Pancreas (tissue), 10 donors: ENCODE results near the gene GOLGA8B. TPM values are rescaled to one million over a fixed set of nuclear protein-coding genes. Genes with fewer than 3 reads are reported as not detected.
"Not testable (repeated sequence)": the region's sequence is repeated elsewhere in the genome, so short reads cannot be mapped to it uniquely, and the experiment has no call there.

ENCODE experiments used
- ATAC-seq, 4 donors: fragments of 200-7000 bp; cut with Tn5 transposase; one replicate each; pipeline versions ENCODE4 v1.8.0 to v1.9.1; 2020; ENCODE audit warnings: mild to moderate bottlenecking in 4 of 4, moderate library complexity in 4 of 4
- DNase-seq, 6 donors: peaks; one replicate each; pipeline ENCODE4 v3.0.0-alpha.2; 2020
- FAIRE-seq: peaks from 2 replicates; lab custom pipeline; 2012; peaks lifted over from hg19 to GRCh38; lab: Jason Lieb, UNC
- H3K27ac ChIP-seq, 4 donors: fragments of 200-600 bp; sonication (generic); 1 replicate in 3 of 4; 2 replicates in 1 of 4; pipeline versions ENCODE4 v1.5.0 to v1.8.0; 2020
- H3K27me3 ChIP-seq, 4 donors: fragments of 200-600 bp; one replicate each; pipeline ENCODE4 v1.8.0; 2021
- H3K36me3 ChIP-seq, 3 donors: fragments of 200-600 bp; sonication (generic) in 1 of 3; one replicate each; pipeline versions ENCODE4 v1.5.0 to v1.8.0; 2020 to 2021
- H3K4me1 ChIP-seq, 3 donors: fragments of 200-600 bp; one replicate each; pipeline ENCODE4 v1.8.0; 2021
- H3K4me3 ChIP-seq, 4 donors: fragments of 200-600 bp; sonication (generic) in 2 of 4; one replicate each; pipeline versions ENCODE4 v1.5.0 to v1.8.0; 2020 to 2021
- H3K9me3 ChIP-seq, 4 donors: fragments of 200-600 bp; one replicate each; pipeline ENCODE4 v1.8.0; 2021
- WGBS, 2 donors: extraction: QIAGEN DNeasy Blood & Tissue Kit; methylation state at CpG; one replicate each; pipeline ENCODE4 v1.1.7; 2013; 5-methylcytosine and 5-hydroxymethylcytosine counted together
- intact Hi-C, 3 donors: fragments of 100-400 bp; cut with DNase I; formaldehyde crosslinking; loops; one replicate each; pipeline versions ENCODE4 v1.11.1 to v1.14.2; 2022
- polyA plus RNA-seq, 2 donors: library from polyadenylated mRNA; stranded (reverse); fragments of 200-250 nt; gene quantifications; one replicate each; pipeline ENCODE4 v1.2.3, GENCODE V29; 2013
- total RNA-seq, 6 donors: library from RNA; stranded (reverse); fragmentation: NEBNext Ultra II Directional in 4 of 6; extraction: Animal tissue kit (Norgen Biotek cat#: 25700) in 4 of 6; gene quantifications; one replicate each; pipeline versions ENCODE4 v1.2.1 to v1.2.4, GENCODE V29; 2021 to 2023
- TF ChIP-seq, protein P1 (sequence below), 4 donors: fragments of 200-600 bp; sonication (generic) in 3 of 4; IDR thresholded peaks; one replicate each; pipeline versions ENCODE4 v1.5.0 to v1.8.0; 2021; ENCODE audit warnings: antibody characterized with exemption in 4 of 4
- donor health status: healthy with polysubstance abuse.
- donor health status: DM: no; HTN: no; CAD: no; lungs with moderate emphysema.
- donor health status: DM: no; HTN: no; CAD: no.
- donor health status: control.
- donor health status: control.
- donor health status: Bipolar disorder and iron deficiency.
- donor health status: DM: yes; HTN: yes; CAD: no.
- donor health status: DM: no; HTN: no; CAD: no.
- donor health status: DM: no; HTN: no; CAD: no.
- donor health status: DM: yes; HTN: yes; CAD: no.

Gene GOLGA8B
- total and polyA plus RNA-seq, 8 donors: 77.7 to 529 (median 130) TPM

DNA sequence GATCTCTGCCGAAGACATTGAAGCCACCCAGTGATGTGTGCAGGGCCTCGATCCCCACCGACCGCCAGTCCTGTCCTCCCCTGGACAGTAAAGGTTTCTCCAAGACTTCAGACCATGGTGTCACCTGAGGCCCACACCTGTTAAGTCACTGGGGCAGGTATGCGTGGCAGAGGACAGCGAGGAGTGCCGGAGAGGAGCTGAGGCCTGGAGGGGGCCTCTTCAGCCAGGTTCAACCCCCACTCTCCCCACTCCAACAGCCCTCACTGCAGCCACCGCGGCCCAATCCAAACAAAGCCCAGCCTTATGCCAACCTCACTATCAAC lies 2.4 kb downstream of the GOLGA8B start:
- Histone ChIP-seq H3K4me3 (peak overlapping the region in 3 of 4 donors; percentile 70 to 89 (median 84)), H3K27me3 (no peaks in the 10 kb centered on the region), H3K36me3 (no peaks in the 10 kb centered on the region), H3K9me3 (no peaks in the 10 kb centered on the region), H3K27ac (peak overlapping the region; percentile 10 to 67 (median 60)), H3K4me1 (peaks cover 0 to 3% (median 0%) of the 10 kb centered on the region in 3 donors)
- ATAC-seq: peak in 1 of 4 donors; percentile 9
- TF ChIP-seq, protein P1, sequence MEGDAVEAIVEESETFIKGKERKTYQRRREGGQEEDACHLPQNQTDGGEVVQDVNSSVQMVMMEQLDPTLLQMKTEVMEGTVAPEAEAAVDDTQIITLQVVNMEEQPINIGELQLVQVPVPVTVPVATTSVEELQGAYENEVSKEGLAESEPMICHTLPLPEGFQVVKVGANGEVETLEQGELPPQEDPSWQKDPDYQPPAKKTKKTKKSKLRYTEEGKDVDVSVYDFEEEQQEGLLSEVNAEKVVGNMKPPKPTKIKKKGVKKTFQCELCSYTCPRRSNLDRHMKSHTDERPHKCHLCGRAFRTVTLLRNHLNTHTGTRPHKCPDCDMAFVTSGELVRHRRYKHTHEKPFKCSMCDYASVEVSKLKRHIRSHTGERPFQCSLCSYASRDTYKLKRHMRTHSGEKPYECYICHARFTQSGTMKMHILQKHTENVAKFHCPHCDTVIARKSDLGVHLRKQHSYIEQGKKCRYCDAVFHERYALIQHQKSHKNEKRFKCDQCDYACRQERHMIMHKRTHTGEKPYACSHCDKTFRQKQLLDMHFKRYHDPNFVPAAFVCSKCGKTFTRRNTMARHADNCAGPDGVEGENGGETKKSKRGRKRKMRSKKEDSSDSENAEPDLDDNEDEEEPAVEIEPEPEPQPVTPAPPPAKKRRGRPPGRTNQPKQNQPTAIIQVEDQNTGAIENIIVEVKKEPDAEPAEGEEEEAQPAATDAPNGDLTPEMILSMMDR (IDR thresholded peaks at IDR 0.05): no peak
- no peak for DNase-seq
- FAIRE-seq: no peak
- intact Hi-C loops: no loop called here
- 52% methylated on average over 9 of the region's 9 CpGs for WGBS, 2 donors

DNA sequence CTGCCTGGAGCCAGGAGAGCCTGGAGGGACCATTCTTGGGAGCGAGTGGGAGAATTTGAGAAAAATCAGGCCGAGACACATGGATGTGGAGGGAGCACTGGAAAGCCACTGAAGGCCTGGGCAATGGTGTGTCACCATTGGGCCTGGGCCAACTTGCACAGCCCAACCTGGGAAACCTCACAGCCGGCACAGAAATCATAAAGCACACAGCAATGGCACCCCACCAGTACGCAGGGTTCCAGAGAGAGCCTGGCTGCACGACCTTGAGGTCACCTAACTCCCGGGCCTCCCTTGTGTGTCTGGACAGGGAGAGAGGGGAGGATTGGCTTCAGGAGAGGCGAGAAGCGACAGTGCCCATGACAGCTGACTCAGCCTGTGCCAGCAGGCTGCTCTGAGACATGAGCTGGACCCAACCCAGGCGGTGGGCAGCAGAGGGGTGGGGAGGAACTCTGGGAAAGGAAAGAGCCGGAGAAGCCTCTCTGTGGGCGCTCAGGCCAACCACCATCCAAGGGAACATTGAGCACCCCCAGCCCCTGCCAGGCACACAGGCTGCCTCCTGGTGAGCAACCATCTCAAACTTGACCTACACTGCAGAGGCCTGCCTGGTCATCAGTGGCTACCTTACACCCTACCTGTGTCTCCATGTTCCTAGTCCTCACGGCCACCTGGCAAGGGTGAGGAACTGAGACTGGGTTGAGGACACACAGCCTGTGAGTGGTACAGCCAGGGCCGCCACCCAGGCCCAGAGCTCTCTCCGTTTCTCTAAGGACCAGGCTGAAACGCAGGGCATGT lies 3.0 kb downstream of the GOLGA8B start:
- 40 to 60% methylated on average over 14 to 15 of the region's 15 CpGs for WGBS, 2 donors
- Histone ChIP-seq H3K4me3 (peak overlapping the region in 2 of 4 donors; percentile 84 to 89), H3K27ac (peak overlapping the region; percentile 10 to 67 (median 60))
- peak; percentile 47 to 58 (median 56) for ATAC-seq
- intact Hi-C loops, H3K36me3 ChIP-seq, H3K4me1 ChIP-seq, H3K9me3 ChIP-seq, H3K27me3 ChIP-seq, FAIRE-seq: not testable (repeated sequence)
- DNase-seq: peak; percentile 53 to 90 (median 82)

DNA sequence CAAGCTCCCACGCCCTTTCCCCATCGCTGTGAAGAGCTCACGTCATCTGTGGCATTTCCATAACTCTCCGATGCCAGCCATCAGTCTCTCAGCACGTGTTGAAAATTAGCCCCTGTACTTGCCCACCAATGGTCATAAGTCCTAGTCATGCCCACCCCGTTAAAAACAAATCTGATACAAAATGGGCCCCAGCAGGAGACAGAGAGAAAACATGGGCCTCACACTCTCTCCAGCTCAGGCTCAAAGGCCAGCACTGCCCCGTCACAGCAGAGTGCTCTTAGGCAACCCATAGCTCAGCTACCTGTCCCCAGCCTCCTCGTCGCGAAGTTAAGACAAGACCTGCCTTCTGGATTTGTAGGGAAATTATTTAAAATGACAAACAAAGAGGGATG lies 5.2 kb downstream of the GOLGA8B start:
- FAIRE-seq (no peak), ATAC-seq (no peak), DNase-seq (no peak)
- no peak overlapping the region for H3K27ac ChIP-seq
- no peaks in the 10 kb centered on the region for H3K9me3 ChIP-seq
- no peak overlapping the region for H3K4me3 ChIP-seq
- TF ChIP-seq, protein P1 (IDR thresholded peaks at IDR 0.05): no peak
- 85 to 90% methylated on average over 10 of the region's 10 CpGs for WGBS, 2 donors
- no peaks in the 10 kb centered on the region for H3K4me1 ChIP-seq
- intact Hi-C loops: no loop called here
- H3K27me3 ChIP-seq: no peaks in the 10 kb centered on the region
- H3K36me3 ChIP-seq: no peaks in the 10 kb centered on the region

DNA sequence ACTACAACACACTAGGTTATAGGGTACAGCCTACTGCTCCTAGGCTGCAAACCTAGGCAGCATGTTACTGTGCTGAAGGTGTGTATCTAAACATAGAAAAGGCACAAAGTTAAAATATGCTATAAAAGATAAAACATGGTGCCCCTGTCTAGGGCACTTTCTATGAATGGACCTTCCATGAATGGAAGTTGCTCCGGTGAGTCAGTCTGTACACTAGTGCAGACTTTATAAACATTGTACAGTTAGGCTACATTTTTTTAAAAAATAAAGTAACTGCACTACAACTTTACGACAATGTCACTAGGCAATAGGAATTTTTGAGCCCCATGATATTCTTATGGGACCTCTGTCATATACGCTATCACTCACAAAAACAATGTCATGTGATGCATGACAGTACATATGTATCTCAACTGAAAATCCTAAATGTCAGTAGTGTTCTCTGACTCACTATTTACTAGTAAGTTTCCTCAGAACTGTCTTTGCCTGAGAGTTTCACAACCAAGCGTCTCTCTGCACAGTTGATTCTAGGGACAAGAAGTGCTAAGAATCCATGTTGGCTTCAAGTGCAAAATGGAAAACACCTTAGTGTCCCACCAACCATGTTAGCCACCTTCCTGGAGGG lies 5.7 kb downstream of the GOLGA8B start:
- H3K27ac ChIP-seq, H3K9me3 ChIP-seq, H3K4me1 ChIP-seq, DNase-seq, H3K4me3 ChIP-seq, H3K27me3 ChIP-seq, ATAC-seq, FAIRE-seq, H3K36me3 ChIP-seq, intact Hi-C loops: not testable (repeated sequence)
- 75 to 92% methylated on average over 4 of the region's 4 CpGs for WGBS, 2 donors

DNA sequence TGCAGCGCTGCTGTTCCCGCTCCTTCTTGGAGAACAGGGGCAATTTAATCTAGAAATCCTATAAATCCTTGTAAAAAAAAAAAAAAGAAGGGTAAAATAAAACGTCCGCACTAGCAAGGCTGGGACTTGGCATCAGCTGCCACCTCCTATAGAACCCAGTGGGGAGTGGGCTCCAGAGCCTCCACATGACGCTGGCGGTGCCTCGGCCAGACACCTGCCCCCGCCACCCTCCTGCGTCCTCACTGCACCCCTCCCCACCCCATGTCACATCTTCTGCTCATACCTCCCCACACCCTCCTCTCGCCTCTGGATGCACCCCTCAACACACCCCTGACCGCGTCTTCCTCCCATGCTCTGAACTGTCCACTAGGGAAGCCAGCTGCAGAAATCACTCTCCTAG lies 8.4 kb downstream of the GOLGA8B start:
- ATAC-seq, H3K9me3 ChIP-seq, H3K27me3 ChIP-seq, FAIRE-seq, intact Hi-C loops, DNase-seq, H3K4me3 ChIP-seq, H3K27ac ChIP-seq, H3K36me3 ChIP-seq, H3K4me1 ChIP-seq: not testable (repeated sequence)
- WGBS, 2 donors: 86 to 89% methylated on average over 10 to 12 of the region's 12 CpGs

DNA sequence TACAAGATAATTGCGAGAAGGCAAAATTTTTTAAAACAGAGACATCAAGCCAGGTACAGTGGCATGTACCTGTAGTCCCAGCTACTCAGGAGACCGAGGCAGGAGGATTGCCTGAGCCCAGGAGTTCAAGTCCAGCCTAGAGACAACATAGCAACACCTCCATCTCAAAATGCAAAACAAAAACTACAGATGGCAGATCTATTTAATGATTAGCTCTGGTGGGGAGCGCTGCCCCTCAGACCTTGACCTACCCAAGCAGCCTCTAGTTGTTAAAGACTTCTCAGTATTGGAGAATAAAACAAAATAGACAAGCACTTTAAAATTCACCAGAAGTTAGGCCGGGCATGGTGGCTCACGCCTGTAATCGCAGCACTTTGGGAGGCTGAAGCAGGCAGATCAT lies 10.5 kb downstream of the GOLGA8B start:
- H3K9me3 ChIP-seq, ATAC-seq, H3K4me1 ChIP-seq, DNase-seq, H3K27ac ChIP-seq, H3K36me3 ChIP-seq, H3K4me3 ChIP-seq, intact Hi-C loops, FAIRE-seq, H3K27me3 ChIP-seq: not testable (repeated sequence)
- WGBS, 2 donors: 86 to 91% methylated on average over 6 of the region's 6 CpGs

DNA sequence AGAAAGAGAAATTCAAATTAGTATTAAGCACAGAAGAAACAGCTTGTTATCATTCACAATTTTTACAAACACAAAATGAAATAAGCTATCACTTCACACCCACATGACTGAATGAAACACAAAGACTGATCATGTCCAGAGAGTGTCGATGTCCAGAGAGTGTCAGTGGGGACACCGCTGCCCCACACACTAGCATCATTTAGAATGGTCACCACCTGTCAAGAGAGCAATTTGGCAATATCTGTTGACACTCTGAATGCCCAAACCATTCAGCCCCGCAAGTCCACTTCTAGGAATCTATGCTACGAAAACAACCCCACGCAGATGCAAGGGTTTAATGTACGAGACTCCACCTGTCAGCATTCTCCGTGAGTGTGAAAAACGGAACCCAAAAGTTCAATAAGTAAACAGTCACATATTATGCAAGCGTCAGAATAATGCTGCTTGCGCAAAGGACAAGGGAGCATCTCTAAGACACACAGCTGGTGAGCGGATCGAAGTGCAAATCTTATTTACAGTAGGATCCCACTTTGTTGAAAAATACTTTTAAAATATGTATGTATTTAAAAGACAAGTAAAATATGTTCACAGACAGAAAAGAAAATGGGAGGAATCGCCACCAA lies 11.3 kb downstream of the GOLGA8B start:
- 62 to 77% methylated on average over 13 of the region's 13 CpGs for whole genome bisulfite sequencing, 2 donors
- H3K27me3 ChIP-seq, H3K36me3 ChIP-seq, intact Hi-C loops, H3K27ac ChIP-seq, DNase-seq, H3K4me3 ChIP-seq, FAIRE-seq, H3K9me3 ChIP-seq, ATAC-seq, H3K4me1 ChIP-seq: not testable (repeated sequence)

DNA sequence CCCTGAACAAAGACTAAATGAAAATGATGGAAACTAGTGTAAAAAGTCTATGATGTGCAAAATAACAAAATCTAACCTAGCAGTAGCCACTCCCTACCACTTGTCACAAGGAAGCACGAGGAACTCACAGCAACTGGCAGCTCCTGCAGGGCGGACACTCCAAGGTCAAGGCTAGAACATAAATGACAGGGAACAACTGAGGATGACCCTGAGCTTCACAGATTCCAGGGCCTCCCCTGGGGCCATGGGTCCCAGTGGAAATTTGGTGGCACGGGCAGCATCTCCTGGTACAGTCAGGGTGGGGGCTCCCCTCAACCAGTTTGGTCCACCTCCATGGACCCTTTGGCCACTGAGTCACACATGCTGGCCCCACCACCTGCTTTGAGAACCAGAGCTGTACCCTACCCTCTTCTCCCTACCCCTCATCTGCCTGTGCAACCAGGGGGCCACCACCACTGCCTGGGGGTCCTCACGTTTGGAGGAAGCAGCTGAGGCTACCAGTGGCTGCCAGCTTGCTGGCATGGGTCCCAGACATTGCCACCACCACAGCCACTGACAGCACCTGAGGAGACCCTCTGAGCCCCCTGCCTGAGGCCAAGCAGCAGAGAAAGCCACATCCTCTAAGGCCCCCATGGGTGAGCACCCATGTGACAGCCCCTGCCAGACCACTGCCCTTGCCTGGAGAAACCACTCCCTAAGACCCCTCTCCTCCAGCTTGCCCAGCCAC lies 13.6 kb downstream of the GOLGA8B start:
- WGBS, 2 donors: 46 to 75% methylated on average over 4 of the region's 4 CpGs
- intact Hi-C loops, H3K27me3 ChIP-seq: not testable (repeated sequence)

DNA sequence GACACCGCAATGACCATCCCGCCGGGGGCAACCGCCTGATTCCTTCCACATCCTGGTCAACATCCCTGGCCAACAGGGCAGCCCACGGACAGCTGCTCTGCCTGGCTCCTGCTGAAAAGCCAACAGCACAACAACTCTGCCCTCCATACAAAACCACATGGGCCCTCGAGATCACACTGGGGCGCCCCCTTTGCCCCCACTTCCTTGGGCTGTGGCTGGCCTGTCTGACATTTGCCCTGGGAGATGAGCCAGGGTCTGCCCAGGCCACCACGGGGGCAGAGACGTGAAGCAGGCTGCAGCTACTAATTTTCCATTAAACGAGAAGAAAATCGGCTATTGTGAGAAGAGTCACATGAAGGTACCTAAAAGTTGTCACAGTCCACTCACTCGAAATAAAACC lies 16.3 kb downstream of the GOLGA8B start:
- ATAC-seq, H3K27ac ChIP-seq, H3K36me3 ChIP-seq, H3K4me3 ChIP-seq, intact Hi-C loops, H3K9me3 ChIP-seq, H3K4me1 ChIP-seq, DNase-seq, H3K27me3 ChIP-seq, FAIRE-seq: not testable (repeated sequence)
- 86 to 91% methylated on average over 5 to 7 of the region's 12 CpGs for WGBS, 2 donors

More for the DNA sequence above, 13.6 kb downstream of the GOLGA8B start:
- not testable (repeated sequence) for H3K27ac ChIP-seq, H3K36me3 ChIP-seq, H3K4me1 ChIP-seq, FAIRE-seq, ATAC-seq, H3K9me3 ChIP-seq, H3K4me3 ChIP-seq
- peak in 1 of 6 donors; percentile 61 for DNase-seq
